ENCODE measurements around the gene QSOX1.

QSOX1 gene

DNA sequence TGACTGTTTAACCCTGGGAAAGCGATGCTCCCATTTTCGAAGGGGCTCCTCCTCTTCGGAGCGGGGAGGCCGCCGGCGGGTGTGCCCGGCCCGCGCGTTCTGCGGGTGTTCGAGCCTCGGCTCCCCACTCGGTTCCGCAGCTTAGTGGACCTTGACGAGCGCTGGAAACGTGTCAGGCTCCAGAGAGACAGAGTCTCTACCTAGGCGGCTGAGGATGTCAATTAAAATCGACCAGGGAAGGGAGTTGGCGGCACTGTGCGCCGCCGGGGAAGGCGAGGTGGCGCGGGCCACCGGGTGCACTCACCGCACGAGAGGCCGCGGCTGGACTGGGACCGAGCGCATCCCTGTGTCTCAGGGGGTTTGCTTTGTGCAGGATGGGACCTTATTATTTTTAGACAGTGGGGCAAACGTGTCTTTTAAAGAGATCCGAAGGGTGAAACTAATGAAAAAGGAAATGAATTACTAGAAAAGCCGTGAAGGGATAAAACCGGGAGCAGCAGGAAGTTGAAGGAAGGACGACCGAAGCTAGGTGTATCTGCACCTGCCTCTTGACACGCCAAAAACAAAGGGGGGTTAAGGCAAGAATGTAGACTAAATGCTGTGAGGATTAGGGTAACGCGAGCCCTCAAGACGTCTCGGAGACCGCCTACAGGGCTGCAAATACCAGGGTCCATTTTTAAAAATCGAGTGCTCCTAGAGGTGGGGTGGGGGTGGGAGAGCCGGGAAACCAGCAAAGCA lies 81.0 kb downstream of the QSOX1 start:
- no peak for FAIRE-seq

DNA sequence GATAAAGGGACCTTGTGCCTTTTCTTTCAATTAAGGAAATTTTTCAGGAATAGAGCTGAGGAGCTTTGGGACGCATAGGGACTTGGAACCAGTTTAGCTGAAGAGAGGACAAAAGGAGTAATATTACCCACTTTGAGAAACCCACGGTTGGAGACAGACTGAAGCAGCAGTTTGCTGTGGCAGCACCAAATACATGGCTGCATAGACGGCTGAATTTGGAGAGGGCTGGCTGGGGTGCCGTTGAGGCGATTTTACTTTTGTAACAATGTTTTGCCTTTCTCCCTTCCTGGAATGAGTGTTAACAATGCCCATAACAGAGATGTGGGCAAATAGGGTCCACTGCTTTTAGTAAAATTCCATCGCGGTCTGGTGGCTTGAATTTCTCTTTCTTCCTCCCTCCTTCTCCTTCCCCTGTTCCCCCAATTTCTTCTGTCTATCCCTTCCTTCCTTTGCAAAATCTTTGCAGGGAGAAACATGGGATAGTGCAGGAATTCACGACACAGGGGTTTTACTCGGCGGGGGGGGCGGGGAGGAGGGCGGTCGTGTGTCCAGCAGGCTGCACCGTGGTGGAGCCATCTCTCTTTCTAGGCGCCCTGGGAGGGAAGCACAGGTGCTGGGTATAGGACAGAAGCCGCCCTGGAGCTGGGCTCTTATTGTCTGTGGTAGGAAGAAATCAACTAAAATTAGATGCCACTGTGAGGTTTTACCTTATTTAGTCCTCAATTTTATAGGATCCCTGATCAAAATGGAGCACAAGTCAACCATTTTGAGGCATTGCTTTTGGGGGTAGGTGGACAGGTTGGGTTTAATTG lies 82.2 kb downstream of the QSOX1 start:
- no peak for FAIRE-seq

DNA sequence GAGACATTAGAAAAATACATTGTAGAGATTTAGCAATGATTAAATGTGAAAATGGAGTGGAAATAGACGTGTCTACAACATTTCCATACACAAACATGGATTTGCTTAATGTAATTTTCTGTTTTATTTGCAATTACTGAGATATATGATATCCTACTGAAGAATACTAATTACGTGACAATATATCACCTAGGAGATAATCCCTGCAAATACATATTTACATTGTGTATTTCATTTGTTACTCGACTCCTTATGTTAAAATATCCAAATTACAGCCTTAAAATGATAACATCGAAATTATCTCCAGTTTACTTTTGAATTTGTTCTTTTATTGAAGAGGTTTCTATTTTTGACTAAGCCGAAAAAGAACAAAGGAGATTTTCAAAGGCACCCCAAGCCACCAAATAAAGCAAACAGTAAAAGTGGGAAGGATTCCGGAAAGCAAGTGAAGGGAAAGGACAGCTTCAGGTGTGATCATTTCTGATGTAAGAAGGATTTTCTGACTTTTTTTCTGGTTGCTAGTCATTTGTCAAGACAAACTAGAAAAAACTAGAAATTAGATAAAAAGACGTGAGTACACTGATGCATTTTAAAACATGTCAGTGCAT lies 83.3 kb downstream of the QSOX1 start:
- peak; percentile 71 for FAIRE-seq

DNA sequence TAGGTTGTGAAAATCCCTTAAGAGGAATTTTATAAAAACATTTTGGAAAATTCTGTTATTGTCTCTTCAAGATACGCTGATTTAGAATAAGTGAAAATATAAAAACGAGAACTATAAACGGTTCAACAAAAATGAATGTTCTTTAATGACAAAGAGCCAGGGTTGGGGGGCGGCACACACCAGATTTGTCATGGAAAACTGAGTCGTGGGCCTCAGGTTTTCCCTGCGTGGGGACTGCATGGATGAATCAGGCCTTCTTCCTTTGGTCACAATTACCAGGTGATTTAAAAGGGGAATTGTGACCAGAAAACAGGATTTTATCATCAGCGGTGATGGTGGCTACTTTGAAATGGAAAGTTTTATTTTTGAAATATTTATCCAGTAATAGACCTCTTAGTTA lies 84.0 kb downstream of the QSOX1 start:
- FAIRE-seq, result no peak

DNA sequence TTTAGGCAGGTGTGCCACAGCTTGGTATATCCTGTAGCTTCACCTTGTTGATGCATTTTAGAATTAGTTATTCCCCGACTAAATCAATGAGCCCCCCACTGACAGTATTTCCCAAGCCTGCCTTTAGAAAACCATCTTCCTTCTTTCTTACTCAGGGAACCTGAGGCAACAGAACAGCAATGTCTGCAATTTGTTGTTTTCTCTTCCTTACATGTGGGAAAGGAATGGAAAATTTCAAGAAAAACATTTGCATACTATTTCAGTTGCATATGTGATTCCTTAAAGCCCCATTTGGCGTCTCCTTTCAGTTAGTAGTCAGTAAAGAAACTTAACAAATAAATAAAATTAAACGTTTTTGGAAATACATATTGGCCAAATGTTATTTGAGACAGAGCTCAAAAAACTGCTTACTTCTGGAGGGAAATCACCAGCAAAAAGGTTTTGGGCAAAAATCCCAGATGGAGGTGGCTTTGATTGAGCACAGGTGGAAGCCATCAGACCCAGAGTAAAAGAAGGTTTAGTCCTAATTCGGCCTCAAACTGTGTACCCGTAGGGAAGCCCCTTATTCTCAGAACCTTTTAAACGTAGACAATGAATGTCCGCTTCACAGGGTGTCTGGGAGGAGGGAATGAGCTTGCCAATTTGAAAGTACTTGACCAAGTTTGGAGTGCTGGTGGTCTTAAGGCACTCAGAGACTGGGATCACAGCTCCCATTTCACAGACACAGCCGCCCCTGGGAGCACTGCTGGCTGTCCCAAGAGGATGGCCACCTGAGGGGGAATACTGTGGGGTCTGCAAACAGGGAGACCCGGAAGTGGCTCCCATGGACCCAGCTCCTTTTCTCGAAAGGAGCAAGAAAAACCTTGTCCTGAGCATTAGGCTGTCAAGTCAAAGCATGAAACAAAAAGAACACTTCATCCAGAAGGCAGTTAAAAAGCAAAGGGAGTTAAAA lies 84.8 kb downstream of the QSOX1 start:
- no peak for FAIRE-seq

DNA sequence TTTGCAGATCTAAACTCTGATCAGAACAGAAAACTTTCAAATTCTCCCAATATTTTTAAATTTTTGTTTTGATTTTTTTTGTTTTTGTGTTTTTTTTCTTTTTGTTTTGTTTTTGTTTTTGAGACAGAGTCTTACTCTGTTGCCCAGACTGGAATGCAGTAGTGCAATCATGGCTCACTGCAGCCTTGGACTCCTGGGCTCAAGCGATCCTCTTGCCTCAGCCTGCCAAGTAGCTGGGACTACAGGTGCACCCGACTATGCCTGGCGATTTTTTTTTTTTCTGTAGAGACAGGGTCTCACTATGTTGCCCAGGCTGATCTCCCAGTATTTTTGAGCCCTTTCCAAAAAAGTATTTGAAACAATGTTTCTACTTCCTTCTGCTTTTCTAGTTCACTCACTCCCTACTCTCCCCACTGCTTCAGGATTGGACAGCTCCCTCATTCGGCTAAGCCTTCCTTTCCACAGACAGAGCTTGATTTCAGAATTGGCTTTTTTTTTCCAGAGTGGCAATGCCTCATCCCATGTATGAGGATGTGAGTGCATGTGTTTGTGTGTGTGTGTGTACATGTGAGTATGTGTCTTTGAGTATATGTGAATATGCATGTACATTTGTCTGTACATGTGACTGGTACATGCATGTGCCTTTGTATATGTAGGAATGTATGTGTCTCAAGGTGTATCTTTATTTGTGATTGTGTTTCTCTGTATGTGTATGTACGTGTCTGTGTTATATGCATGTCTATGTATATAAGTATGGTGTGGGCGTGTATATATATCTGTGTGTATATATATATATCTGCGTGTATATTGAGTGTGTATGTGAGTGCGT lies 87.3 kb downstream of the QSOX1 start:
- no peak for FAIRE-seq

DNA sequence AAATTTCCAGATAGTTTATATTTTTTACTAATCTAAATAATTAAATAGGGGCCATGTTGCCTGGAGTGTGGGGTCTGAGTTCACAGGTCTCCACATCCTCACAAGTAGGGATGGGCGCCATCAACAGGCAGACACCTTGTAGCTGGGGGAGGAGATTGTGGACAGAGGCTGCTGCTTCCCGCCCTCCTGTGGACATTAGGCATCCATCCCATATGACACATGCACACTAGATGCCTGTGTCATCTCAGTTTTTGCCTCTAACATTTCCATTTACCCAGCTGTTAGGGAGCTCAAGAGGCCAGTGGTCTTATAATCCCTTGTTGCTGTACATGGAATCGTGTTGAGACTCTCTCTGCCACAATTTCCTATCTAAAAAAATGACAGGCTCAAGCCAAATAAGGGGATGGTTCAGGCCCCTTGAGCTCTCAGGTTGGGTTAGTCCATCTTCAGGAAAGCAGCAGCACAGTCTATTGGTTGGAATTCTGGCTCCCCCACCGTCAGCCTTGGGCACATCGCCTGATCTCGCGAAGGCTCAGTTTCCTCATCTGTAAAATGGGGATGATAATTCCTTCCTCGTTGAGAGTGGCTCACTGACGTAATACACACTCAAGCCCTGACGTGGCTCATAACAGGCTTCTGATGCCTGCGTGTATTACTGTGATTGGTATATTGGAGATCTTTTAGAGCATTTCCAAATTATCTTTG lies 89.0 kb downstream of the QSOX1 start:
- no peak for FAIRE-seq

DNA sequence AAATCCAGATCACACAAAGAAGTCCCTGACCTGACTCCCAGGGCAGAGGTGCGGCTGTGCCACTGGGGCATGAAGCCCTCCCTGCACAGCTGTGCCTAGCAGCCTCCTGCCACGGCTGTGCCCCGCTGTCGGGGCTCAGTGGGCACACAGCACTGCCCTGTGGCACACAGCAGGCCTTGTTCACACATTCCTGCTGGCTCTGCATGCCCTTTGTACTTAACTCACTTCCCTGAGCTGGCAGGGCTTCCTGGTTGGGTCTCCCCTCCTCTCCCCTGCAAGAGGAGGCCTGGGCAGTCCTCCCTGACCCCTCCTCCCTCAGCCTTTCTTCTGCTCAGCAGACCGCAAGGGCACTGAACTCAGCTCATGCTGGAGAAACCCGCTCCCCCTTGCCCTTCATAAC lies 90.2 kb downstream of the QSOX1 start:
- no peak for FAIRE-seq

DNA sequence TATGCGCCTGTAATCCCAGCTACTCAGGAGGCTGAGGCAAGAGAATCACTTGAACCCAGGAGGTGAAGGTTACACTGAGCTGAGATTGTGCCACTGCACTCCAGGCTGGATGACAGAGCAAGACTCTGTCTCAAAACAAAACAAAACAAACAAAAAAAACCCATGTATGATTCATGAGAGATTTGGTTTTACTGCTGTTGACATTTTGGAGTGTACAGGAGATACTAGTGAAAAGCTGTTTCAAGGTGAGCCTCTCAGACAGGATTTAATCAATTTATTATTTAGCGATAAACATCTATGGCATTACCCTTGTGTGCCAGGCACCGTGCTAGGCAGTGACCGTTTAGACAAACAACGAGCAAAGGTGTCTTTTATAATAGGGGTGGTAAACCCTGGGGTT lies 91.9 kb downstream of the QSOX1 start:
- FAIRE-seq, result no peak

DNA sequence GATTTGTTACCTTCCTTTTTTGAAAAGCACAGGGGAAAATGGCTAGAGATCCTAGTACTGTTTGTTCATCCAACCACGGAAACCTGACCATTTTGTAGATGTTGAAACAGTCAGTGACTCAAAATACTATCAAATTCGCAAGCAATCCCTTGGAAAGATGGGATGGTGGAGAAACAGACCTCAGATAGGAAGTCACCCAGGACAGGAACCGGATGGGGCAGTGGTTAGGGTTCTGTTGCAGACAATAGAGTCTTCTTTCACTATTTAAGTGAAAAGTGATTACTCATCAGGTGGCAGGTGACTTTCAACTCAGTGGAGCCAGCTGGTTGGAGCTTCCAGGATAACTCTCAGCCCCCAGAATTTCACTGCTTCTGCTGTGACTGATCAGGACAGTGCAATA lies 92.4 kb downstream of the QSOX1 start:
- no peak for FAIRE-seq

DNA sequence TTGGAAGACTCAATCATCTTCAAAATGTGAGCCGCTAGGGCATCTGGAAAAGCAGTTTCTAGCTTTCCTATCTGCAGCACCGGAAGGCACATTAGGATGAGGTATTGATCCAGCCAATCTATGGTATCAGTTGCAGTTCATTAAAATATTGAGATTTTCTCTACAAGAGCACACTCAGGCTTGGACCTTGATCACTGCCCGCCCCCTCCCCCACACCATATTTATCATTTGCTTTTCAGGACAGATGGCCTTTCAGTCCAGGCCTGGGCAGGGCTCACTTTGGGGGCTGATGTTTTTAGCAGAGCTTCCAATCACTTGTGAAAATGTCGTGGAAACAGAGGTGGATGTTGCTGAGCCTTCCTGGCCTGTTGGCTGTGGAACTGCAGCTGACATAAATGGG lies 92.9 kb downstream of the QSOX1 start:
- FAIRE-seq, result no peak

DNA sequence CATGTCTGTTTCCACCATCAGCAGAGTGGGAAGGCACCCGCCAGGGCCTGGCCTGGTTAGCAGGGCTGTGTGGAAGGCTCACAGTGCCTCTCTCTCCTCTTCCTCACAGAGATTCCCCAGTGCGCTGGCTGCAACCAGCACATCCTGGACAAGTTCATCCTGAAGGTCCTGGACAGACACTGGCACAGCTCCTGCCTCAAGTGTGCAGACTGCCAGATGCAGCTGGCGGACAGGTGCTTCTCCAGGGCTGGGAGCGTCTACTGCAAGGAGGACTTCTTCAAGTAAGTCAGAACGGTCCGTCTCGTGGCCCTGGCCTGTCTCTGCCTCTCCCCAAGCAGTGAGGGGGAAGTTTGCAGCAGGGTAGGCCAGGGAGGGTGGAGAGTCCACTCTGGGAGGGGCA lies 93.5 kb downstream of the QSOX1 start:
- no peak for FAIRE-seq

DNA sequence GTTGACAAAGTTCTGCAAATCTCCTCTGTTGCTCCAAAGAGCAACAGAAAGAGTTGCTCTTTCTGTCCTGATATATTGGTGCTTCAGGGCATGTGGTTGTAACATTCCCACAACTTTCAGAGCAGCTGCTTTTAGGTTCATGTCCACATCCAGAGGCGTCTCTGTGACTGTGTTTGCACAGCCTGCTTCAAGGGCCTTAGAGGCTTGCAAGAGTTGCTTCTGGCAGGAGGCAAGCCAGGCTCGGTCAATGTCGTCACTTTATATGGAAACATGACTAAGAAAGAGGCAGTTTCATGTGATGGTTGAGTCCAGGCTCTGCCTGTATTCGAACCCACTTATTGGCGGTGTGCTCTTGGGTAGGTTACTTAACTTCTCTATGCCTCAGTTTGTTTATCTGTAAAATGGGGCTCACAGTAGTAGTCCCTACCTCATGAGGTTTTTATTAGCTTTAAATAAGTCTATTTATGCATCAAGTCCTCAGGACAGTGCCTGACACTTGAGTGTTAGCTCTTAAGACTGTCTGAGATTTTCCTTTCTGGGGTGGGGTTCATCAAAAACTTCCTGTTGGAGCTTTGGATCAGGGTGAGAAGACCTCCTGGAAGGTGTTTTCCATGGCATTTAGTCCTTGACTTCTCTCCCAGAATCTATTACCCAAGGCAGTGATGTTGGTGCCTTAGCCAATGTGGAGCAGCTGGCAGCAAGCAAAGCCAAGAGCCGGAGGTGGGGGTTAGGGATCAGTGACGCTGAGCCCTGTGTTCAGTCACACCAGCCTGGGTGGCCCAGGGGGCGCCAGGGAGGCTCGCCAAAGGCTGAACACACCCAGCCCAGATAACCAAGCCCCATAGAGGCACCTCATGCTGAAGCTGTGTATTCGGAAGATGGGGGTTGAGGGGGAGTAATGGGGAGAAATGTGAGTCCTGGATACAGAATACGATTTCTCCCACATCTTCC lies 94.3 kb downstream of the QSOX1 start:
- FAIRE-seq, result no peak

DNA sequence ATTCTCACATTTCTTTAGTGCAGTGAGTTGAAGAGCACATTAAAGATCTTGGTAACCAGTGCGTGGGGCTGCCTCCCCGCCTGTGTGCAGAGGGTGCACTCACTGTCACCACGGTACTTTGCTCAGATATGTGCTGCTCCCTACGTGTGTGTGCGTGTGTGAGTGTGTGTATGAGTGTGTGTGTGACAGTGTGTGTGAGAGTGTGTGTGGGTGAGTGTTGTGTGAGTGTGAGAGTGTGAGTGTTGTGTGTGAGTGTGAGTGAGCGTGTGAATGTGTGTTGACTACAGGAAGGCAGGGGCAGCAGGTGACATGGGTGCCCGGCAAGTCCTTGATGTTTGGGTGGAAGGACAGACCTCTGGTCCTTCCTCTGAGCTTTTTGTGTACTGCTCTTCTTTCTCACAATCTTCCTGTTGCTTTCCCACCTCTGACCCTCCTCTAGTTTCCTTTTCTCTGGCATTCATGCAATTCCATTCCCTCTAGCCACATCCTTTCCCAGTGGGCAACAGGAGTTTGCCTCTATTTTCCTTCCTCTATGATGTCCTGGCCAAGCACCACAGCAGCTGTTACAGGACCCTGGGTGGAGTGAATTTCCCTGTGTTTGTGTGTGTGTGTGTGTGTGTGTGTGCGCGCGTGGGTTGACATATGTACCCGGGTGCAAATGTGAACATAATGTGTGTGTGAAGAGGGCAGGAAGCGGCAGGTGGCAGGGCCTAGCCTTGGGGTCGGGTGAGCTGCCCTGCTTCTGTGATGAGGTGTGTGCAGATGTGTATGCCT lies 95.2 kb downstream of the QSOX1 start:
- FAIRE-seq, result no peak

DNA sequence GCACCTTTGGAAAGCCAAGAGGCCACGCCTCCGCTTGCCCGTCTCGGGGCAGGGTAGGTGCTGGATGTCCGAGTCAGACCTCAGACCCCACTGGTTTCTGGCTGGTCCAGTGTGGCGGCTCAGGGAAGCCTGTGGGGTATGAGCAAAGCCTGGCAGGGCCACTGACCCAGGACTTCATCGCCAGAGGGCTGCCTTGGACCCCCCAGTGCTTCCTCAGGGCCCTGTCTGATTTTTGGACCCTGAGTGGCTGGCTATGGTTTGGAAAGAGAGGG lies 95.8 kb downstream of the QSOX1 start:
- no peak for FAIRE-seq

DNA sequence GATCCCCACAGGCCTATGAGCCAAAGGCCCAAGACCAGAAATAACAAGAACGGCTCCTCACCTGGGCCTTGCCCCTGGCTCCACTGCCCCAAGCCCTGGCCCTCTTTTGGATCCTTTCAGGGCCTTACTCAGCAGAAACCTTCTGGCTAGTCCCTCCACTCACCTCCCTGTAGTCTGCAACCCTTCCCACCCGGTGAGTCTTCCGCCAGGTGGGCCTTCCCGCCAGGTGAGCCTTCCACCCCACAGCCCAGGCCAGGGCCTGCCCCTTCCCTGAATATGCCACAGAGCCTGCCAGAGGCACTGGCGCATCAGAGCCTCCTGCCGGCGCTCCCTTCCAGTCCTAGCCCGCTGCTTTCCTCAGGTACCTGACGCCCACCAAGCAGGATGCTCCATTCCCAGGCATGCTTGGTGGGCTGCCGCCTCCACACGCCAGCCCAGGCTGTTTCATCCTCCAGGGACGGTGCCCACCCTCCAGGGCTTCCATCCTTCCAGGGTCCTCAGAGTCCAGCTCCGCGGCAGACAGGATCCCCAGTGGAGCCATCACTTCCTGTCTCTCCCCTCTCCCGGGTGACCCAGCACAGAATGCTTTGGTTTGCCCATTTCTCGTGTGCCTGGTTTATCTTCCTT lies 96.3 kb downstream of the QSOX1 start:
- no peak for FAIRE-seq

DNA sequence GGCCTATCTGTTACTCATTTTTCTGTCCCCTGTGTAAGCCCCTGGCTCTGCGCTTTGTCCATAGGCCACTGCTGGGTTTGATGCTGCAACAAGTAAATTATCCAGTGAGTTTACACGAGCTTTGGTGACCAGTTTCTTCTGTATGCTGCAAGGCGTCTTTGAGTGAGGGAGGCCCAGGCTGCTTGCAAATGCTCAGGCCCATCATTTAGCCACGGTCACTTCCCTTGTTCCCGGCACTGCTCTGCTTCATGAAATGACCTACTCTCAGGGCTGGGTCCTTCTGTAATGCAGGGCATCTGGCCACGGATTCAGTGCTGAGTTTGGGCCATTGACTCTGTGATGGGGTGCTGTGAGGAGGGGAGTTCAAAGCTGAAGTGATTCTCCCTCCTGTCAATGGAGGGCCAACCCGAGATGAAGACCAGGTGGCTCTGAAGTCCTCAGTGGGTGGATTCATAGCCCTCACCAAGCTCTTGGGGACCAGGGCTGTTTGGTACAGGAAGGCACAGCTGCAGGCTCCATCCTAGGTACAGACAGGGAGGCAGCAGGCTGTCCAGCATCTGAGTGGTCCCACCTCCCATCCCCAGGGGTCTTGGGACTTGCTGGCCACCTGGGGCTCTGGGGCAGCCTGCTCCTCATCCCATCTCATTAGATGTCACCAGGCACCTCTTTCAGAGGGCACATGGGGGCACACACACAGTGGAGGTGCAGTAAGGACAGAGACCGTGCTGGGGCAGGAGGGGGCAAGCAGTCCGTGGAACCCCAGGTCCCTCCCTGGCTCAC lies 97.0 kb downstream of the QSOX1 start:
- no peak for FAIRE-seq
